ENCODE results near the gene SAMD4B. TPM values are rescaled to one million over a fixed set of nuclear protein-coding genes. Genes with fewer than 3 reads are reported as not detected.

Gene SAMD4B
- total and polyA plus RNA-seq, 9 of the 15 experiments (the other 6 are each of a cell fraction or from before 2014, with no cell fraction given), result 3.4 to 90.5 (median 38.0) TPM

GRCh38 chr19:39310558-39311311, 31.5 kb upstream of the SAMD4B start (continued):
- TF ChIP-seq GABPB1 (CRISPR knock-in tag; IDR thresholded peaks at IDR 0.05) (peak; percentile 19; the same call in 1 of the 2 replicates), HIVEP1 (CRISPR knock-in tag; IDR thresholded peaks at IDR 0.05) (no peak), IRF9 (tag; IDR thresholded peaks at IDR 0.05) (no peak), USF1 (CRISPR knock-in tag; IDR thresholded peaks at IDR 0.05) (peak; percentile 37; the same call in 1 of the 2 replicates), ZC3H11A (IDR thresholded peaks at IDR 0.05; ENCODE audit: low read depth, low read length) (no peak), SAFB (IDR thresholded peaks at IDR 0.05; ENCODE audit: borderline replicate concordance, low read depth, low read length) (no peak), NFATC3 (IDR thresholded peaks at IDR 0.05) (no peak), HOMEZ (CRISPR knock-in tag; IDR thresholded peaks at IDR 0.05) (no peak), PTBP1 (IDR thresholded peaks at IDR 0.05; ENCODE audit: low read depth, low read length) (no peak), ZNF274 (IDR thresholded peaks at IDR 0.05; ENCODE audit: borderline replicate concordance, low read depth, low read length) (no peak), GTF3C2 (IDR thresholded peaks at IDR 0.05; ENCODE audit: borderline replicate concordance, extremely low read depth, insufficient read length) (no peak)
- TF ChIP-seq, protein P1, sequence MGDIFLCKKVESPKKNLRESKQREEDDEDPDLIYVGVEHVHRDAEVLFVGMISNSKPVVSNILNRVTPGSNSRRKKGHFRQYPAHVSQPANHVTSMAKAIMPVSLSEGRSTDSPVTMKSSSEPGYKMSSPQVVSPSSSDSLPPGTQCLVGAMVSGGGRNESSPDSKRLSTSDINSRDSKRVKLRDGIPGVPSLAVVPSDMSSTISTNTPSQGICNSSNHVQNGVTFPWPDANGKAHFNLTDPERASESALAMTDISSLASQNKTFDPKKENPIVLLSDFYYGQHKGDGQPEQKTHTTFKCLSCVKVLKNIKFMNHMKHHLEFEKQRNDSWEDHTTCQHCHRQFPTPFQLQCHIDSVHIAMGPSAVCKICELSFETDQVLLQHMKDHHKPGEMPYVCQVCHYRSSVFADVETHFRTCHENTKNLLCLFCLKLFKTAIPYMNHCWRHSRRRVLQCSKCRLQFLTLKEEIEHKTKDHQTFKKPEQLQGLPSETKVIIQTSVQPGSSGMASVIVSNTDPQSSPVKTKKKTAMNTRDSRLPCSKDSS (IDR thresholded peaks at IDR 0.05; ENCODE audit: low read depth, partially characterized antibody), result no peak

All from K562 (cell line).